Activated B cell treated with CpG ODN at 0.5 μM for 24 hours (primary cell): ENCODE measurements around the gene ZFHX3. TPM values are rescaled to one million over a fixed set of nuclear protein-coding genes. Genes with fewer than 3 reads are reported as not detected.

Experiments used
- ATAC-seq: fragments of 200-7000 bp; cut with Tn5 transposase; one replicate; pipeline ENCODE4 v1.10.0; 2021; ENCODE audit warnings: low read depth, mild to moderate bottlenecking, moderate library complexity
- CTCF ChIA-PET: fragments of 350-600 bp; sonication (Branson Sonifier 250); formaldehyde crosslinking; loops from one replicate; lab custom pipeline; 2021; ENCODE audit warnings: antibody characterized with exemption; lab: Charles Lee
- POLR2A ChIA-PET: fragments of 350-600 bp; sonication (Branson Sonifier 250); formaldehyde crosslinking; loops from one replicate; lab custom pipeline; 2021; ENCODE audit warnings: antibody characterized with exemption; lab: Charles Lee
- DNase-seq: peaks from one replicate; pipeline ENCODE4 v3.0.0; 2022
- H3K27ac Mint-ChIP-seq: one replicate; pipeline ENCODE4 v1.8.0; 2020; ENCODE audit warnings: mixed read lengths
- H3K27me3 Mint-ChIP-seq: one replicate; pipeline ENCODE4 v1.8.0; 2021; ENCODE audit warnings: mixed read lengths
- H3K36me3 Mint-ChIP-seq: one replicate; pipeline ENCODE4 v1.8.0; 2021; ENCODE audit warnings: low read depth, mixed read lengths
- H3K4me1 Mint-ChIP-seq: one replicate; pipeline ENCODE4 v1.8.0; 2021; ENCODE audit warnings: mixed read lengths
- H3K4me3 Mint-ChIP-seq: one replicate; pipeline ENCODE4 v1.8.0; 2020; ENCODE audit warnings: mild to moderate bottlenecking, mixed read lengths
- H3K9me3 Mint-ChIP-seq: one replicate; pipeline ENCODE4 v1.8.0; 2020; ENCODE audit warnings: mixed read lengths
- CTCF ChIP-seq: fragments of 200-600 bp; IDR thresholded peaks from one replicate; pipeline ENCODE4 v1.8.0; 2022; ENCODE audit warnings: antibody characterized with exemption, mild to moderate bottlenecking
- intact Hi-C: fragments of 100-400 bp; cut with micrococcal nuclease; formaldehyde crosslinking; loops from one replicate; pipeline ENCODE4 v1.15.1; 2024
- total RNA-seq: library from RNA; stranded (reverse); gene quantifications from 2 replicates; pipeline ENCODE4 v1.2.3, GENCODE V29; 2022

ZFHX3 gene
- total RNA-seq, 1 donor from 2014 or later = 9.2 TPM

- H3K27me3 Mint-ChIP-seq = no peaks in the 10 kb centered on the region
- POLR2A ChIA-PET = no interaction called here
- no peaks in the 10 kb centered on the region for H3K4me1 Mint-ChIP-seq
- no peaks in the 10 kb centered on the region for H3K9me3 Mint-ChIP-seq
- DNase-seq = no peak
- no peak for TF ChIP-seq CTCF
- no peak overlapping the region for H3K4me3 Mint-ChIP-seq
- ATAC-seq = no peak
- H3K27ac Mint-ChIP-seq = no peak overlapping the region
- peaks cover 36% of the 10 kb centered on the region for H3K36me3 Mint-ChIP-seq
- CTCF ChIA-PET = no interaction called here
- intact Hi-C loops = no loop called here
Measured at GRCh38 chr16:72794319-72794718, 253.6 kb downstream of the ZFHX3 start.

GRCh38 chr16:72793716-72794115 lies 254.2 kb downstream of the ZFHX3 start:
- no peak overlapping the region for H3K4me3 Mint-ChIP-seq
- no peaks in the 10 kb centered on the region for H3K9me3 Mint-ChIP-seq
- no peaks in the 10 kb centered on the region for H3K4me1 Mint-ChIP-seq
- H3K27me3 Mint-ChIP-seq = no peaks in the 10 kb centered on the region
- no peak for ATAC-seq
- H3K27ac Mint-ChIP-seq = no peak overlapping the region
- DNase-seq = no peak
- peaks cover 30% of the 10 kb centered on the region for H3K36me3 Mint-ChIP-seq
- ChIA-PET POLR2A (no interaction called here), CTCF (no interaction called here)
- intact Hi-C loops = no loop called here
- TF ChIP-seq CTCF = no peak

- intact Hi-C loops = no loop called here
- ChIA-PET POLR2A (no interaction called here), CTCF (no interaction called here)
- H3K27me3 Mint-ChIP-seq = peaks cover under 1% of the 10 kb centered on the region
- H3K36me3 Mint-ChIP-seq = peaks cover 24% of the 10 kb centered on the region
- H3K9me3 Mint-ChIP-seq = no peaks in the 10 kb centered on the region
- ATAC-seq (no peak), DNase-seq (no peak)
- no peak overlapping the region for H3K4me3 Mint-ChIP-seq
- H3K27ac Mint-ChIP-seq = no peak overlapping the region
- no peak for TF ChIP-seq CTCF
- H3K4me1 Mint-ChIP-seq = peaks cover 2% of the 10 kb centered on the region
Measured at GRCh38 chr16:72793017-72793416, 254.9 kb downstream of the ZFHX3 start.

GRCh38 chr16:72791786-72792185 lies 256.1 kb downstream of the ZFHX3 start:
- peaks cover 12% of the 10 kb centered on the region for H3K4me1 Mint-ChIP-seq
- no peaks in the 10 kb centered on the region for H3K9me3 Mint-ChIP-seq
- TF ChIP-seq CTCF = no peak
- ATAC-seq (no peak), DNase-seq (no peak)
- ChIA-PET CTCF (no interaction called here), POLR2A (no interaction called here)
- no peak overlapping the region for H3K4me3 Mint-ChIP-seq
- H3K27me3 Mint-ChIP-seq = peaks cover 5% of the 10 kb centered on the region
- H3K36me3 Mint-ChIP-seq = peaks cover 13% of the 10 kb centered on the region
- no peak overlapping the region for H3K27ac Mint-ChIP-seq
- intact Hi-C loops = no loop called here

GRCh38 chr16:72789921-72790320 lies 258.0 kb downstream of the ZFHX3 start:
- no peak for TF ChIP-seq CTCF
- H3K4me1 Mint-ChIP-seq = peaks cover 15% of the 10 kb centered on the region
- ChIA-PET CTCF (interaction anchor here (0.8 kb wide), 1 partner anchor 42 kb away, joined by 4 read pairs; no protein-coding TSS in a partner anchor), POLR2A (interaction anchor here (0.6 kb wide), 1 partner anchor 1501 kb away, joined by 3 read pairs; no protein-coding TSS in a partner anchor)
- DNase-seq = no peak
- no peak overlapping the region for H3K27ac Mint-ChIP-seq
- peaks cover 5% of the 10 kb centered on the region for H3K27me3 Mint-ChIP-seq
- ATAC-seq = no peak
- intact Hi-C loops = loop anchor here (5.0 to 10.0 kb wide), 3 partner anchors 198 to 267 kb away; no protein-coding TSS in a partner anchor
- H3K36me3 Mint-ChIP-seq = peaks cover 6% of the 10 kb centered on the region
- no peak overlapping the region for H3K4me3 Mint-ChIP-seq
- no peaks in the 10 kb centered on the region for H3K9me3 Mint-ChIP-seq
